ENCODE measurements around the gene IGFBPL1.

- TF ChIP-seq CTCF (optimal IDR thresholded peaks at IDR 0.05 in 1 of 3, IDR thresholded peaks at IDR 0.05 in 1 of 3, conservative IDR thresholded peaks at IDR 0.05 in 1 of 3; ENCODE audit: extremely low read depth in 1 of 3, insufficient read depth in 2 of 3, low read length in 3 of 3) (no peak), EZH2 (IDR thresholded peaks at IDR 0.05; ENCODE audit: low read length) (no peak)
These were observed 50.6 kb downstream of the IGFBPL1 start for GRCh38 chr9:38373679-38374078.

Data from keratinocyte (primary cell).